HG03135 (cell line): ENCODE data around the gene CTNNBL1.

Source experiments
- ATAC-seq: cut with Tn5 transposase; IDR thresholded peaks from one replicate; pipeline ENCODE4 v1.9.1; 2021; ENCODE audit warnings: mild to moderate bottlenecking, moderate library complexity; ENCODE audit not compliant: unreplicated experiment

Gene CTNNBL1

DNA sequence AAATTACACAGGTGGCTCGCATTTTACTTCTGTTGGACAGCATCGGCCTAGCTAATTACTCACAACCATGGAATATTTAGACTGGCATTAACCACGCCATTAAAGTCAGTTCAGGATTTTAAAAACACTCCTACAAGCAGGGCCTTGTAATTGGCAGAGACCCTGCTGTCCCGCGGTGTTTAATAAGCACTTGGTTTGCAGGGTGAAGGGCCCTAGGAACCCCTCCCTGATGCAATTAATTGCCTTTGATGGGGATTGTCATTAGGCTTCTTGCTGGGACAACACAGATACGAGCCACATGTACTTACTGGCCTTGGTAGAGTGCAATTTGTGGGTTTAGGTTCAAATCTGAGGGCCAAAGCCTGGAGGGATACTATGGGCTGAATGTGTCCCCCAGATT, 201.3 kb downstream of the CTNNBL1 start:
- ATAC-seq, result no peak

GRCh38 chr20:37896932-37897548, 203.2 kb downstream of the CTNNBL1 start:
- no peak for ATAC-seq

DNA sequence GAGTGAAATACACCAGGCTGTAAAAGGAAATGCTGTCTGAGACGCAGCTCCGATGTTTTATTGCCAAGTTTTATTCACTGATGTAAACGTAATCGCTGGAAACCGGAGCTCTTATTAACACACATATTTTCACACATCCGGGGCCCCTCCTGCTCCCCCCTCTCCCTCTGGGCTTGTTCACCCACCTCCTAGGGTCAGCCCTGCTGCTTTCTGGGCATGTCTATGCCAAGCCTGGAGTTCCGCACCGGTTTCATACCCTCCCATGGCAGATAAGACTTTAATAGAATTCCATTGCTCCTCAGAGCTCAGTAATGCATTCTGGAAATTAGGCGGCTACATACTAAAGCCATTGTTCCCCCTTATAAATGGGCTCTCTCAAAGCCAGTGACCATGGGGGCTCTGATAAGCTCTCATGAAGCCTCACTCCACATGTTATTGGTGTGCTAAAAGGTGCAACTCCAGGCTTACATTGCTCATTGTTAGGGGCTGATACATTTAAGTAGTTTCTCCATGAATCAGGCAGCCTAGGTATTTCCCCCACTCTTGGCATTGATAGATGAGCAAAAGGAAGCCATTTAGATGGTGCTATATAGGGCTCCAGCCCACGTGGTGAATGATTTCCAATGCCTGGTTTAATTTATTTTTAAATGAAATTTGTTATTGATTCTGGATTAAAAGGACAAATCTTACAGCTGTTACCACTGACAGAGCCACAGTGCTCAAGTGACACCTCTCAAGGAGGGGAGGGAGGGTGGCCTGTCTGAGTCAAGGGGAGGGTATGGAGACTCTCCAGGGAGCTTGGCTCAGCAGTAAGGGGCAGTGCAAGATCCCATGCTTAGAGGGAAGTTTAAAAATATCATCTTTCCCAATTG, 204.6 kb downstream of the CTNNBL1 start:
- no peak for ATAC-seq

DNA sequence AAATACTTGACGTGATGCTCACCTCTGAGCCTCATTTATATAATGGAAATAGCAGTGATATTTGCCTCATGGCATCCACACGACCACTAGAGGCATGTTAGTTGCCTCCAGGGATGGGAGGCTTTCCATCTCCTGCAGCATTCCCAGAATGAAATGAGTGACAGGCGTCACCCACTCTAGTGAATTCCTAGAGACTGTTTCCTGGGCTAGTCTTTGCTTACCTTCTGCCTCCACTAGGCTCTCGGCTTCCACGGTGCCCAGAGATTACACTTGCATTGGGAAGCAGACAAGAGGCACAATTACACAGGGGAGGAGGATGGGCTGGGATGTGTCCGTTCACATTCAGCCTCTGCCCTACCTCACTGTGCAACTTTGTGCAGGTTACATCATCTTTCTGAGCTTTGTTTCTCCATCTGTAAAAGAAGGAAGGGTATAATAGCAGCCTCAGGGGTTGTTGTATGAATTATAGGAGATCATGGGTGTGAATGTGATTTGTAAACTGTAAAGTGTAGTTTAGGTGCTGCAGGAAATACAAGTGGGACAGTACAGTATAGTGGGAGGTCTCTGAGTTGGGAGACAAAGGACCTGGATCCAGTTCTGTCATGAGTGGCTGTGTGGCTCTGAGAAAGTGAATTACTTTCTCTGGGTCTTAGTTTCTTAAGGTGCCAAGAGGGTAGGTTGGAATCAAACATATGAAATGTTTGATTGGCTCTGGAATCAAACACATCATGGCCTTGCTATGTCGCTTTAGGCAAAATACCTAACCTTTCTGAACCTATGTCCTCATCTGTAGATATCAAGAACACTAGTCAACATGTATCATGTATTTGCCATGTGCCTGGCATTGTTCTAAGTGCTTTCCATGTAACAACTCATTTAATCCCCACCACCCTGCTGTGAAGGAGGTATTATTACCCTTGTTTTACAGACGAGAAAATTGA, 205.5 kb downstream of the CTNNBL1 start:
- ATAC-seq, result no peak

DNA sequence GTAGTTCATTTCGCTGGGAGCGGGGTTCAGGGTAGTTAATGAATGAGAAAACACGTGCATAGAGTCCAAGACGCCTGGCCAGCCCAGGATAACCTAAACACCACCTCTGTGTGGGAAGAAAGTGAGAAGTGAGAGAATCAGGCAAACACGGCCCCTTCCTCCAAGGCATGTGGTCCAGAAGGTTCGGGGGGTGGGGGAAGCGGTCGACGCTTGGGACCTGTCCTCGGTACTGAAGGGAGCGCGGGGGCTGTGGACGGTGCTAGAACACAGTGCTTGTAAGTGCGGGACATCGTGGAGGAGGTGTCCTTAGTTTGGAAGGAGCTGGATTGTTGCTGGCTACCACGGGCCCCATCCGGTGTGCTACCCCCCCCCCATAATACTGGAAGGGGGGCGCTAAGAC, 207.4 kb downstream of the CTNNBL1 start:
- ATAC-seq, result no peak

- no peak for ATAC-seq
These were observed 208.0 kb downstream of the CTNNBL1 start for GRCh38 chr20:37901654-37902503.

DNA sequence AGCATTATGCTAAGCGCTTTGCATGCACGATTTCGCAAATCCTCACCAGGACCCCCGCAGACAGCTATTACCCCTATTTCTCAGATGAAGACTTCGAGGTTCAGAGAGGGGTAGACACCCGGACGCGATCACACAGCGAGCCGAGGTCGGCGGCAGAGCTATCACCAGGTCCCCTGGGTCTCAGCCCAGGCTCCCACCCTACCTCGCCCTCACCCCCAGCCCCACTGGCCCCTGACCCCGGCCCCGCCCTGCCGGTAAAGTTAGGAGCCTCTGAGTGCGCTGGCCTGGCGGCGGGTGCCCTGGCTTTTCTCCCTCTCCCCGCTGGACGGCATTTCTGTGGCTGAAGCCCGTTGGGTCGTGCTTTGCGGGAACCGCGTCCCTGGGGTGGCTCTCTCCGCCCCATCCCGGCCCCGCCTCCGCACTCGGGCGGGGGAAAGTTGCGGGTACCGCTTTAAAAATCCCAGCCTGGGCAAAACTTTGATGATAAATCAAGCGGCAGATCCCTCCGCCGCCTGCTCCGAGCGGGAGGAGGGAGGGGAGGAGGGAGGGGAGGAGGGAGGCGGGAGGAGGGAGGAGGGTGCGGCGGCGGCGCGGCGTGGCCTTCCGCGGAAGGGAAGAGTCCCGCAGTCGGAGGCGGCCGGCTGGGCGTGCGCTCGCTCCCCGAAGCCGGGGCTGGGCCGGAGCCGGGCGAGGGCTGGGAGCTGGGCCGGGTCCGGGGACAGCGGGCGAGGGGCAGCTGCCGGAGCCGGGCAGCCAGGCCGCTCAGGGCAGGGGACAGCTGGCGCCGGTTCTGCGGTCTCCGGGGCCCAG, 208.9 kb downstream of the CTNNBL1 start, which contains the start of gene VSTM2L:
VSTM2L (plus strand) TSS at position 624 of the 810 bp plus-strand sequence. CDS start 224 bp downstream, outside the sequence.
- no peak for ATAC-seq

DNA sequence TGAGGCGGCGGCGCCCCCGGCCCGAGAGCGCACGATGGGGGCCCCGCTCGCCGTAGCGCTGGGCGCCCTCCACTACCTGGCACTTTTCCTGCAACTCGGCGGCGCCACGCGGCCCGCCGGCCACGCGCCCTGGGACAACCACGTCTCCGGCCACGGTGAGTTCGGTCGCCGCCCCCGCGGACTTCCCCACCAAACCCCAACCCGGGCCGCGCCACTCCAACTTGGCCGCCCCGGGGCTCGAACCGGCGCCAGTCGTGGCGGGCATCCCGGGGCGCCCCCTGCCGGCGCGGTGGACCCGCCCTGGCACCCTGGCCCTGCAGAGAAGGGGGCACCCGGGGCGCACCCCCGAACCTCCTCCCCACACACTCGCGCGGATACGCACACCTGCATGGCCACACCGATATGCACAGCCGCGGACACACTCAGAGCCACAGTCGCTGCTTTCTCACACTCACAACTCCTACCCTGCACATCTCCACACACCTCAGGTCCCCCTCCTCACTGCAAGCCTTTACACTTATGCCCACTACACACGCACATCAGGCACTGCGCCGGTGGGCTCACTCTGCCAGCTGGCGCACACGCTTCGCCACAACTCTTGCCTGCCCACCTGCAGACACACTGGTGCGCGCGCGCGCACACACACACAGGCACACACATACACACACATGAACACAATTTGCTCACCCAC, 209.6 kb downstream of the CTNNBL1 start:
- ATAC-seq, result no peak

DNA sequence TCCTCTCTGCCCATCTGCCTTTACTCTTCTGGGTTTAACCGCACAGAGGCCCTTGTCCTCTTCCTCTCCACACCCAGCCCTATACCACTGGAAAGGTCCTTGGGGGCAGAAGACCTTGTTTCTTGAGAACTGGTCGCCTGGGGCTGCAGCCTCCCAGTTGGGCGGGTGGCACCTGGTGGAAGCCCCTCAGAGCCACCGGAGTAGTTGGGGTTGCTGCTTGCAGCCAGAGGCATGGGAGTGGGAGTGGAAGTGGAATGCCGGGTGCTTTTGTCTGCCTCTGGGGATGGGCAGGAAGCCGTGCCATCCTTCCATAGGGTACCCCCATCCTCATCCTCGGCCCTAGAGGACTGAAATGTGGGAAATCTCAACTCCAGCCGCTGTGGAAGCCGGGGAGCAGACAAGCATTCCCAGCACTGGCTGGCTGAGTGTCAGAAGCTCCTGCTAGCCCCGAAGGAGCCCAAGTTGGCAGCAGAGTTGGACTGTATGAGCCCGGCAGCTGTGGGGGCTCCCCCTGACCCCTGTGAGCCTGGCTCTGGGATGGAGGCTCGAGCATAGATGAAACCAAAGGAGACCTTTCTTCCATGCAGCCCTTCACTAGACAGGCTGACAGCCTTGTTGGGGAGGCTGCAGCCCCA, 210.3 kb downstream of the CTNNBL1 start:
- no peak for ATAC-seq

DNA sequence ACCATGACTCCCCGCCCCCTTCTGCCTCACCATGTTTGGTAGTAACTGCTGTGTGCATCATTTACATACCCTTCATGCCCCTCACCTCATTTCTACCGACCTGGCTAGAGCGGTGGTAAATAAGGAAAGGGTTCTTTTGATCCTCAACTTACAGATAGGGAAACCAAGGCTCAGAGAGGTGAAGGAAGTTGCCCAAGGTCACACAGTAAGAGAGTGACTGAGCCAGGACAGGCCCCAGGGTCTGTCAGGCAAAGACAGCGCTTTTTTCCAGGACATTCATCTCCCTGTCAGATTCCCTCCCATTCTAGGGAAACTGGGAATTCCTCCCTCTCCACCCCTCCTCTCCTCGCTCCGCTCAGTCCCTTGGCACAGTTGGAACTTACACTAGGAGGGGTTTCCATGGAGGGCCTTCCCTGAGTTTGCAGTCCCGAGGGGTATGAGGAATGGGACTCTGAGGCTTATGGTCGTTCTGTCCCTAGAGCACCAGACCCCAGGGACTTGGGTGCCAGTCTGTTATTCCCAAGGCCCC, 211.1 kb downstream of the CTNNBL1 start:
- ATAC-seq, result no peak

DNA sequence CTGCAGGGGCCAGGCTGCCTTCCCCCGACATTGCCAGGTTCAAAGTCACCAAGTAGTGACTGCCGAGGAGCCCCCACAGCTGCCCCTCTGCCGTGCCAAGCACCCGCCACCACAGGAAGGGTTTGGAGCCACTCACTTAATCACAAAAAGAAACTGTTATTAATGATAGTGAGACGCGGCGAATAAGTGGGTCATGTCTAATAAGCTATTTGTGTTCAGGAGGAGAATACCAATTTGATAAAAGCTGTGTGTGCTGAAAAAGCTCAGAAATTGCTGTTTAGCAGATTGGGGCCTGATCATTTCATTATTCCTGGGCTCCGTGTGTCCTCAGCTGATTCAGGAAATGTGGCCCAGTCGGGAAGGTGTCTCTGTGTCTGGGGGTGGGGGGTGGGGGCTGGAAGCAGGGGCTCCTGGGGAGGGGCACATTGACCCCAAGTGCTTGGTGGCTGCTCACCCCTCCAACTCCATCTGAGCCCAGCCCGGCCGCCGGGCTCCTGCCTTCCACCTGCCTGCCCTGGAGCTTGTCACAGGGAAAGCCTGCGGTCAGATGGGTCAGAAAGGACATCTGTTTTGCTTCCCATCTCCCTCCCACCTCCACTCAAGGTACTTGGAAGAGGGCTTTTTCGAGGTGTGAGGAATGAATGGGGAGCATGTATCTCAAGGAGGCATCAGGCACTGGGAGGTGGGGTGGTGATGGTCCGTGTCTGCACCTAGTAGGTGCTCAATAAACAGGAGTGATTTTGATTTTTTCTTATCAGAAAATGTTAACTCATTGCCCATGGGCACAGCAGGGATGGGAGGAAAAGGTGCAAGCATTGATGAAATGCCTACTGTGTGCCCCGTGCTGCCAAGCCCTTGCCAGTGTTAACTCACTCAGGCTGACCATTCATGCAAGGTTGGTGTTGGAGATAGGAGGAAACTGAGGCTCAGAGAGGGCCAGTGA, 212.1 kb downstream of the CTNNBL1 start:
- ATAC-seq, result no peak

- ATAC-seq, result no peak
These were observed 213.5 kb downstream of the CTNNBL1 start for GRCh38 chr20:37907330-37907676.

GRCh38 chr20:37907677-37908401, 214.0 kb downstream of the CTNNBL1 start:
- ATAC-seq, result no peak

DNA sequence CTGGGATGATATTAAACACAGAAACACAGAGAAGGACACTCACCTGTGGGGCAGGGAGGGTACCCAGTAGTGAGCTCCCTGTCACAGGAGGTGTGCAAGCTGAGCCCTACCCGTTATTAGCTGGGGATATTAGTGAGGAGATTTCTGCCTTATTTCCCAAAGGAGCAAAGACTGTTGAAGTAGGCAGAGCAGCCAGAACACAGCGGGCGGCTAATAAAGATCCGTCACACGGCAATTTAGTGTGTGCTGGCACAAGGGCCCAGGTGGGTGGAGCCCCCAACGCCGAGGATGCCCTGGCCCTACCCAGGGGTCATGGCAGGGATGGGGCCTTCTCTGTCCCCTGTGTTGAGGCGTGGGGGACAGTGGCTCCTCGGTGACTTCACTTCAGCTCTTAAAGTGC, 217.4 kb downstream of the CTNNBL1 start:
- ATAC-seq, result no peak

- no peak for ATAC-seq
These were observed 218.0 kb downstream of the CTNNBL1 start for GRCh38 chr20:37911838-37912281.

DNA sequence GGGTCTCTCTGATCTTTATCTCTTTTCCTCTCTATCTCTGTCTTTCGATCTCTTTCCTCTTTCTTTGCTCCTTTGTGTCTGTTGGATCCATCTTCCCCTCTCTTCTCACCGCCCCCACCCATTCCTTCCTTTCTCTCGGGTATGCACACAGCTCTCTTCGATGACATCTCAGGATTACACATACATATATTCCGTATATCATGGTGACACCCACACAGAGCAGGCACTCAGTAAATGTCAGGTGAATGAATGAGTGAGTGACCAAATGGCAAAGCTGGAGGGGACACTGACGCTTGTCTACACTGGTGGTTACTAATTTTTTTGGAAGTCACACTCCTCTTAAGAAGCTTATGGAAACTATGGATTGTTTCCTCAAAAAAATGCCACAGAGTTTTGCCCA, 219.0 kb downstream of the CTNNBL1 start:
- ATAC-seq, result no peak
